Endothelial cell of umbilical vein (primary cell): ENCODE data around the gene ME3. TPM values are rescaled to one million over a fixed set of nuclear protein-coding genes. Genes with fewer than 3 reads are reported as not detected.

Experiments
- BruUV-seq: library from RNA; stranded (reverse); fragments of 400-500 nt; replicated peaks from 2 replicates; lab custom pipeline; 2021; lab: Mats Ljungman, UMichigan
- CTCF ChIA-PET: fragments of 300-600, 350-600 bp; sonication (Branson Sonifier 250); formaldehyde crosslinking; loops from one replicate; lab custom pipeline; 2021; ENCODE audit warnings: antibody characterized with exemption, inconsistent platforms; lab: Charles Lee
- POLR2A ChIA-PET: fragments of 300-600, 350-600 bp; sonication (Branson Sonifier 250); formaldehyde crosslinking; loops from one replicate; lab custom pipeline; 2021; ENCODE audit warnings: antibody characterized with exemption, inconsistent platforms; lab: Charles Lee
- DNase-seq: peaks from one replicate; pipeline ENCODE4 v3.0.0-alpha.2; 2011; ENCODE audit warnings: low read depth, low spot score
- FAIRE-seq: peaks from 2 replicates; lab custom pipeline; 2011; peaks lifted over from hg19 to GRCh38; lab: Jason Lieb, UNC
- H2AFZ ChIP-seq: 2 replicates; pipeline ENCODE4 v1.6.0; 2012; ENCODE audit warnings: low read depth, low read length, control low read depth, inconsistent platforms
- H3K27ac ChIP-seq: 2 replicates; pipeline ENCODE4 v1.5.1; 2011; ENCODE audit warnings: low read depth, mild to moderate bottlenecking, control low read depth, low read length, moderate library complexity; ENCODE audit not compliant: insufficient read depth
- H3K27me3 ChIP-seq, 2 experiments: 2 replicates each; pipeline versions ENCODE4 v1.6.0 to v1.6.1; 2011; ENCODE audit warnings: low read length in 2 of 2, mixed read lengths in 1 of 2; ENCODE audit not compliant: control insufficient read depth in 2 of 2, insufficient read depth in 2 of 2
- H3K36me3 ChIP-seq, 2 experiments: 2 replicates in 1 of 2; 3 replicates in 1 of 2; pipeline ENCODE4 v1.5.1; 2011; ENCODE audit warnings: low read length in 2 of 2, mild to moderate bottlenecking in 1 of 2, moderate library complexity in 1 of 2; ENCODE audit not compliant: control insufficient read depth in 2 of 2, insufficient read depth in 2 of 2; ENCODE audit errors: extremely low read depth in 1 of 2
- H3K4me1 ChIP-seq: 3 replicates; pipeline ENCODE4 v1.5.1; 2011; ENCODE audit warnings: mild to moderate bottlenecking, low read length; ENCODE audit not compliant: control insufficient read depth, insufficient read depth; ENCODE audit errors: extremely low read depth
- H3K4me2 ChIP-seq: 2 replicates; pipeline ENCODE4 v1.6.1; 2011; ENCODE audit warnings: low read length, control low read depth, mixed read lengths; ENCODE audit not compliant: insufficient read depth
- H3K4me3 ChIP-seq, 3 experiments: fragments of 200-600 bp in 1 of 3; sonication (generic), shearing (Covaris generic) in 1 of 3; replicated peaks in 1 of 3; 2 replicates each; pipeline ENCODE4 v1.5.1; 2011 to 2016; ENCODE audit warnings: control low read depth in 3 of 3, low read length in 3 of 3, mild to moderate bottlenecking in 2 of 3, inconsistent platforms in 1 of 3, low read depth in 1 of 3, moderate library complexity in 1 of 3; ENCODE audit not compliant: insufficient read depth in 1 of 3
- H3K79me2 ChIP-seq: 2 replicates; pipeline ENCODE4 v1.6.0; 2012; ENCODE audit warnings: low read length, inconsistent platforms; ENCODE audit not compliant: control insufficient read depth, insufficient read depth
- H3K9ac ChIP-seq: replicated peaks from 2 replicates; pipeline ENCODE3; 2011; ENCODE audit warnings: low read length, control low read depth; ENCODE audit not compliant: insufficient read depth; ENCODE audit errors: extremely low read depth
- H3K9me1 ChIP-seq: replicated peaks from 3 replicates; pipeline ENCODE4 v1.6.0; 2011; ENCODE audit warnings: mild to moderate bottlenecking, low read length; ENCODE audit not compliant: control insufficient read depth, insufficient read depth; ENCODE audit errors: extremely low read depth
- H3K9me3 ChIP-seq: replicated peaks from 2 replicates; pipeline ENCODE4 v1.5.1; 2012; ENCODE audit warnings: low read length, inconsistent platforms; ENCODE audit not compliant: control insufficient read depth, insufficient read depth
- H4K20me1 ChIP-seq: replicated peaks from 2 replicates; pipeline ENCODE3; 2011; ENCODE audit warnings: mild to moderate bottlenecking, low read length; ENCODE audit not compliant: control insufficient read depth, insufficient read depth; ENCODE audit errors: extremely low read depth
- CTCF ChIP-seq, 2 donors: IDR thresholded peaks; 1 replicate in 1 of 2; 2 replicates in 1 of 2; pipeline ENCODE4 v1.5.1; 2011; ENCODE audit warnings: low read length in 2 of 2, mild to moderate bottlenecking in 2 of 2, moderate library complexity in 2 of 2, control low read depth in 1 of 2, inconsistent platforms in 1 of 2, low read depth in 1 of 2; ENCODE audit not compliant: insufficient read depth in 1 of 2; ENCODE audit errors: extremely low read depth in 1 of 2
- EZH2 ChIP-seq: IDR thresholded peaks from 2 replicates; pipeline ENCODE4 v1.6.1; 2012; ENCODE audit warnings: borderline replicate concordance, low read depth, mild to moderate bottlenecking, moderate library complexity, low read length, inconsistent platforms; ENCODE audit not compliant: severe bottlenecking
- FOS ChIP-seq: IDR thresholded peaks from 2 replicates; pipeline ENCODE4 v1.6.1; 2011; ENCODE audit warnings: mild to moderate bottlenecking, low read length, moderate library complexity, borderline replicate concordance; ENCODE audit not compliant: insufficient read depth
- GATA2 ChIP-seq: IDR thresholded peaks from 2 replicates; pipeline ENCODE4 v1.7.0; 2011; ENCODE audit warnings: low read depth, mild to moderate bottlenecking, moderate library complexity, mixed read lengths, low read length; ENCODE audit not compliant: insufficient read length, insufficient read depth
- JUN ChIP-seq: IDR thresholded peaks from 2 replicates; pipeline ENCODE4 v1.6.1; 2011; ENCODE audit warnings: borderline replicate concordance, low read depth; ENCODE audit not compliant: insufficient read length, insufficient read depth
- MAX ChIP-seq: IDR thresholded peaks from 2 replicates; pipeline ENCODE4 v1.6.1; 2011; ENCODE audit not compliant: insufficient read depth, insufficient read length
- MYC ChIP-seq: IDR thresholded peaks from one replicate; pipeline ENCODE4 v1.6.1; 2011; ENCODE audit warnings: mild to moderate bottlenecking, low read depth, low read length
- POLR2A ChIP-seq: IDR thresholded peaks from 2 replicates; pipeline ENCODE4 v1.6.1; 2012; ENCODE audit warnings: low read depth, mild to moderate bottlenecking, control low read depth, low read length
- POLR2AphosphoS5 ChIP-seq: IDR thresholded peaks from 2 replicates; pipeline ENCODE4 v1.6.1; 2012; ENCODE audit warnings: low read depth, mild to moderate bottlenecking, control low read depth, low read length, moderate library complexity; ENCODE audit not compliant: insufficient read depth
- dilution Hi-C: fragments of 300-500 bp; cut with MboI; formaldehyde crosslinking; loops from one replicate; pipeline ENCODE4 v1.15.0; 2019; ENCODE audit warnings: low sequenced_read_pairs; ENCODE audit not compliant: extremely low pct_ligation_motif_present
- intact Hi-C: fragments of 100-400 bp; cut with micrococcal nuclease; formaldehyde crosslinking; loops from one replicate; pipeline ENCODE4 v1.10.0; 2022
- polyA plus RNA-seq, 4 experiments: library from polyadenylated mRNA; depleted of rRNA in 3 of 4; stranded (reverse) in 3 of 4; unstranded in 1 of 4; fragments of >200 nt; gene quantifications; 2 replicates each; pipeline versions ENCODE4 v1.2.1 to v1.2.3, GENCODE V29; 2011 to 2012; ENCODE audit warnings: missing spikeins in 1 of 4
- total RNA-seq: library from RNA; stranded (reverse); gene quantifications from 2 replicates; pipeline ENCODE4 v1.2.3, GENCODE V29; 2021

ME3 gene
- total and polyA plus RNA-seq, 2 donors (not counting 3 experiments of a cell fraction or from before 2014, with no cell fraction given) = 26.9 to 30.4 TPM

- dilution Hi-C loops = no loop called here
- Histone ChIP-seq H3K27me3 (no peaks in the 10 kb centered on the region), H3K4me3 (peak overlapping the region; percentile 60 to 88 (median 85)), H2AFZ (peak overlapping the region; percentile 74), H3K79me2 (peaks cover 21% of the 10 kb centered on the region), H3K9me1 (no peaks in the 10 kb centered on the region), H3K9ac (peak overlapping the region; percentile 91), H3K27ac (peak overlapping the region; percentile 91), H3K36me3 (no peaks in the 10 kb centered on the region), H3K9me3 (no peaks in the 10 kb centered on the region), H4K20me1 (no peaks in the 10 kb centered on the region), H3K4me1 (peaks cover 31% of the 10 kb centered on the region), H3K4me2 (peak overlapping the region; percentile 99)
- peak; percentile 45 for DNase-seq
- ChIA-PET POLR2A (interaction anchor here (1.0 kb wide), 2 partner anchors 69 to 129 kb away, joined by 3 read pairs; partner anchors contain the start of gene PRSS23), CTCF (interaction anchor here (0.9 to 3.9 kb wide), 10 partner anchors 9 to 215 kb away, joined by 3 to 21 read pairs (median 5); partner anchors contain the start of gene PRSS23)
- FAIRE-seq = peak; percentile 33
- TF ChIP-seq GATA2 (no peak), POLR2AphosphoS5 (peak; percentile 53)
- no TSS peak for BruUV-seq
- intact Hi-C loops = loop anchor here (1.0 to 5.0 kb wide), 10 partner anchors 38 to 215 kb away; no protein-coding TSS in a partner anchor
Observed at GRCh38 chr11:86671531-86672006, 847 bp downstream of the ME3 start.

DNA sequence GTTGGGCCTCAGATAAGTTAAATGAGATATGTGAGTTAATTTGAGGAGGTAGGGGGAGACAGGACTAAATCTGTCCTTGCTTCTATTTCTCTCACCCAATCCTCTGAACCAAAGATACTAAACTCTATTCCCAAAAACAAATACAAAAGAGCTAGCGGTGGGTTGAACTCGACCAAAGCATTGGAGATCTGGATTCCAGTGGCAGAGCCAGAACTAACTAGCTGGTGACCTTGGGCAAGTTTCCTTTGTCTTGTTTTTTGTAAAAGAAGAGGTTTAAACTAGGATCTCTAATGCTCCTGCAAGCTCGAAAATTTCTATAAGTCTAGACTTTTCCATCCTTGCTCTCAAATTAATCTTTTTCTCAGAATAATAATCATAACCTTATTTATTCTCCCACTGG is 1.5 kb downstream of the ME3 start:
- Histone ChIP-seq H3K27ac (peak overlapping the region; percentile 91), H3K4me1 (peaks cover 31% of the 10 kb centered on the region), H3K36me3 (no peaks in the 10 kb centered on the region), H3K9me3 (no peaks in the 10 kb centered on the region), H4K20me1 (no peaks in the 10 kb centered on the region), H3K4me3 (peak overlapping the region; percentile 60 to 88 (median 85)), H2AFZ (peak overlapping the region; percentile 74), H3K79me2 (peaks cover 21% of the 10 kb centered on the region), H3K9ac (peak overlapping the region; percentile 91), H3K9me1 (no peaks in the 10 kb centered on the region), H3K27me3 (no peaks in the 10 kb centered on the region), H3K4me2 (peak overlapping the region; percentile 99)
- TF ChIP-seq JUN = no peak
- TF ChIP-seq FOS = no peak
- no peak for TF ChIP-seq MAX
- TF ChIP-seq CTCF (IDR thresholded peaks at IDR 0.05; ENCODE audit: extremely low read depth in 1 of 2, insufficient read depth in 1 of 2, low read depth in 1 of 2, low read length in 2 of 2) = no peak
- TF ChIP-seq EZH2 = no peak
- TF ChIP-seq GATA2 = no peak
- no peak for TF ChIP-seq POLR2AphosphoS5
- no peak for TF ChIP-seq POLR2A
- TF ChIP-seq MYC = no peak
- DNase-seq = peak; percentile 34
- FAIRE-seq = no peak
- dilution Hi-C loops = no loop called here
- TSS peak; percentile 30 for BruUV-seq
- POLR2A ChIA-PET = no interaction called here
- intact Hi-C loops = loop anchor here (1.0 to 5.0 kb wide), 4 partner anchors 131 to 215 kb away; no protein-coding TSS in a partner anchor
- CTCF ChIA-PET = interaction anchor here (1.3 to 3.9 kb wide), 7 partner anchors 8 to 132 kb away, joined by 4 to 21 read pairs (median 5); partner anchors contain the start of gene PRSS23
